ENCODE data around the gene GADL1.

DNA sequence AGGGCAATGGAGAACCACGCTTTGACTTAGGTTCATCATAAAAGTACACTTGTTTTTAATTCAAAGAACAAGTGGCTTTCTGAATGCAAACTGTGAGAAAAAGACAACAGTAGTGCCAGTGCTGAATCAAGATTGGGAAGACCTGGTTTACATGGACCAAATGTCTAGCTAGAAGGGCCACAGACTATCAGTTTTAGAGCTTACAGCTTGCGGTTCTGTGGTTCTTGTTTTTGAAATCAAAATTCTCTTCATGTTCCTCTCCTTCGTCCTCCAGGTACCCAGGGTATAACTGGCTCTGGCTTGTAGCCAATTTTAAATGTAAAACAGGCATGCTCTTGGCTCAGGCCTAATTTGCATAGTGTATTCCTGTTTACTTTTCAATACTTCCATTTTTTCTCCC lies 163.5 kb downstream of the GADL1 start:
- TF ChIP-seq, protein P1, sequence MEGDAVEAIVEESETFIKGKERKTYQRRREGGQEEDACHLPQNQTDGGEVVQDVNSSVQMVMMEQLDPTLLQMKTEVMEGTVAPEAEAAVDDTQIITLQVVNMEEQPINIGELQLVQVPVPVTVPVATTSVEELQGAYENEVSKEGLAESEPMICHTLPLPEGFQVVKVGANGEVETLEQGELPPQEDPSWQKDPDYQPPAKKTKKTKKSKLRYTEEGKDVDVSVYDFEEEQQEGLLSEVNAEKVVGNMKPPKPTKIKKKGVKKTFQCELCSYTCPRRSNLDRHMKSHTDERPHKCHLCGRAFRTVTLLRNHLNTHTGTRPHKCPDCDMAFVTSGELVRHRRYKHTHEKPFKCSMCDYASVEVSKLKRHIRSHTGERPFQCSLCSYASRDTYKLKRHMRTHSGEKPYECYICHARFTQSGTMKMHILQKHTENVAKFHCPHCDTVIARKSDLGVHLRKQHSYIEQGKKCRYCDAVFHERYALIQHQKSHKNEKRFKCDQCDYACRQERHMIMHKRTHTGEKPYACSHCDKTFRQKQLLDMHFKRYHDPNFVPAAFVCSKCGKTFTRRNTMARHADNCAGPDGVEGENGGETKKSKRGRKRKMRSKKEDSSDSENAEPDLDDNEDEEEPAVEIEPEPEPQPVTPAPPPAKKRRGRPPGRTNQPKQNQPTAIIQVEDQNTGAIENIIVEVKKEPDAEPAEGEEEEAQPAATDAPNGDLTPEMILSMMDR (IDR thresholded peaks at IDR 0.05), result no peak
- no peak for TF ChIP-seq POLR2A (IDR thresholded peaks at IDR 0.05)
